Activated T-cell treated with anti-CD3 and anti-CD28 coated beads, Interleukin-2, amount 50 U/mL, for 24 hours (primary cell): Measurements from ENCODE around the gene SMIM22.
"Not testable (repeated sequence)": the region's sequence is repeated elsewhere in the genome, so short reads cannot be mapped to it uniquely, and the experiment has no call there.

Experiments used
- DNase-seq: peaks from one replicate; pipeline ENCODE4 v3.0.0-alpha.2; 2020
- H3K27ac Mint-ChIP-seq: 2 replicates; pipeline ENCODE4 v1.8.0; 2020; ENCODE audit warnings: mild to moderate bottlenecking, mixed read lengths
- H3K27me3 Mint-ChIP-seq: 2 replicates; pipeline ENCODE4 v1.8.0; 2020; ENCODE audit warnings: mixed read lengths
- H3K36me3 Mint-ChIP-seq: 2 replicates; pipeline ENCODE4 v1.8.0; 2020; ENCODE audit warnings: low read depth, mixed read lengths
- H3K4me1 Mint-ChIP-seq: 2 replicates; pipeline ENCODE4 v1.8.0; 2020; ENCODE audit warnings: low read depth, mixed read lengths
- H3K4me3 Mint-ChIP-seq: 2 replicates; pipeline ENCODE4 v1.8.0; 2020; ENCODE audit warnings: mild to moderate bottlenecking, moderate library complexity, mixed read lengths
- H3K9me3 Mint-ChIP-seq: 2 replicates; pipeline ENCODE4 v1.8.0; 2020; ENCODE audit warnings: mixed read lengths

Gene SMIM22

DNA sequence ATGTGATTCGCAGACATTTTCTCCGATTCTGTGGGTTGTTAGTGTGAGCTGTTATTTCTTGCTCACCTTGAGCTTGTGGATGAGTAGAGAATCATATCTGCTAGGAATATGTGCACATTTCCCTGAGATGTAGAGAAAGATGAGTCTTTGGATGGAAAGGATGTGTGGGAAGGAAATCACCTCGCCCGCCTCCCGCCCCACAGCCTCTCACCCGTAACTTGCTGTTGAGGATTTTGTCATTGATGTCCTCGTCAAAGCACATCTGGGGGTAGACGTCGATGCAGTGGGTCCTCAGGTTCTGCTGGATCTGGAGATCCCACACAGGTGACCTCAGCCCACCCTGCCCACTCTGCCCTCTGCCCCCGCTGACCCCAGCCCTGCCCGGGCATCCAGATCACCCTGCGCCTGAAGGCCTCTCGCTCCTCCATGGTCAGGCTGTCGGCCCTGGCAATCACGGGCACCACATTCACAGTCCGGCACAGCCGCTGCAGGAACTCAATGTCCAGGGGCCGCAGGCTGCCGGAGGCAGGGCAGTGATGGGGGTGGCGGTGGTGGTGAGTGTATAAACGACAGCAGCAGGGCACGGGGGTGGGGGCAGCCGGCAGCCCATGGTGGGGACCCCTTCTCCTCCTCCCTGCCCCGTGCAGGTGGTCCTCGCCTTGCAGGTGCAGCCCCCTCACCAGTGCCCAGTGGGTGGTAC lies 11.8 kb upstream of the SMIM22 start:
- Mint-ChIP-seq H3K27me3 (no peaks in the 10 kb centered on the region), H3K4me1 (no peaks in the 10 kb centered on the region), H3K9me3 (no peaks in the 10 kb centered on the region), H3K27ac (no peak overlapping the region), H3K36me3 (no peaks in the 10 kb centered on the region), H3K4me3 (no peak overlapping the region)
- DNase-seq = no peak

DNA sequence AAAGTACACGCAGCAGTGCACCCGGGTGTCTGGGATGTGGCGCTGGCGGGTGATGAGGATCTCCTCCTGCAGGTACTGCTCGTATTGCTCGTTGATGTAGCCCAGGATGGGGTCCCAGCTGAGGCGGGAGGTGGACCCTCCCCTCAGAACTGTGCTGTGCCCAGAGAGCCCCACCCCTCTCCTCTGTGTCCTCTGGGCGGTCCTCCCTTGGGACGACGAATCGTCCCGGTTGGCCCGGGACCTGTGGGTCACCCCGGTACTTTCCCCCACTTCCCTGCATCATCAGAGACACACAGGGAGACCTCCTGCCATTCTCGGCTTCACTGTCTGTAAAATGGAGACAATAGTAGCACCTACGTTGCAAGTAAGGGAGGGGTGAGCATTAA lies 11.2 kb upstream of the SMIM22 start:
- no peaks in the 10 kb centered on the region for H3K36me3 Mint-ChIP-seq
- H3K4me1 Mint-ChIP-seq = no peaks in the 10 kb centered on the region
- H3K4me3 Mint-ChIP-seq = no peak overlapping the region
- DNase-seq = no peak
- H3K9me3 Mint-ChIP-seq = no peaks in the 10 kb centered on the region
- no peak overlapping the region for H3K27ac Mint-ChIP-seq
- H3K27me3 Mint-ChIP-seq = no peaks in the 10 kb centered on the region

GRCh38 chr16:4784444-4784987 lies 10.7 kb upstream of the SMIM22 start:
- H3K9me3 Mint-ChIP-seq, H3K4me1 Mint-ChIP-seq, H3K27ac Mint-ChIP-seq, H3K27me3 Mint-ChIP-seq, DNase-seq, H3K36me3 Mint-ChIP-seq, H3K4me3 Mint-ChIP-seq: not testable (repeated sequence)

GRCh38 chr16:4785758-4786433 lies 9.3 kb upstream of the SMIM22 start:
- Mint-ChIP-seq H3K4me1 (no peaks in the 10 kb centered on the region), H3K4me3 (no peak overlapping the region), H3K36me3 (no peaks in the 10 kb centered on the region), H3K27ac (no peak overlapping the region), H3K9me3 (no peaks in the 10 kb centered on the region), H3K27me3 (no peaks in the 10 kb centered on the region)
- no peak for DNase-seq

DNA sequence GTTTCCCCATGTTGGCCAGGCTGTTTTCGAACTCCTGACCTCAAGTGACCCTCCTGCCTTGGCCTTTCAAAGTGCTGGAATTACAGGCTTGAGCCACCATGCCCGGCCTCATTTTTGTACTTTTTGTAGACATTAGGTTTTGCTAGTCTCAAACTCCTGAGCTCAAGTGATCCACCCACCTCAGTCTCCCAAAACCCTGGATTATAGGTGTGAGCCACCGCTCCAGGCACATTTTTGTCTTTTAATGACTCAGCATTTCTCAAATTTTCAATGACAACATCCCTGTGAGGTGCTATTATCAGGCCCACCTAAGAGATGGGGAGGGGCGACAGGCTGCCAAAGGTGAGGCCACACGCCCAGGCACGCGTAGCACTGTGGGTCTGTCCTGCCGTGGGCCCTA lies 8.1 kb upstream of the SMIM22 start:
- Mint-ChIP-seq H3K9me3 (no peaks in the 10 kb centered on the region), H3K4me1 (no peaks in the 10 kb centered on the region), H3K27ac (no peak overlapping the region), H3K4me3 (no peak overlapping the region), H3K27me3 (no peaks in the 10 kb centered on the region), H3K36me3 (no peaks in the 10 kb centered on the region)
- no peak for DNase-seq

GRCh38 chr16:4787627-4788482 lies 7.3 kb upstream of the SMIM22 start, which contains the start of gene SEPTIN12:
TSS of gene SEPTIN12 (minus strand) at chr16:4788345. CDS start at chr16:4787645, 700 bp downstream.
- Mint-ChIP-seq H3K9me3 (no peaks in the 10 kb centered on the region), H3K4me3 (no peak within 1 kb of the TSS), H3K36me3 (no peaks in the 10 kb centered on the region), H3K27ac (no peak within 1 kb of the TSS), H3K27me3 (no peaks in the 10 kb centered on the region), H3K4me1 (no peaks in the 10 kb centered on the region)
- no peak for DNase-seq

- Mint-ChIP-seq H3K36me3 (no peaks in the 10 kb centered on the region), H3K27ac (no peak overlapping the region), H3K9me3 (no peaks in the 10 kb centered on the region), H3K27me3 (no peaks in the 10 kb centered on the region), H3K4me1 (no peaks in the 10 kb centered on the region), H3K4me3 (no peak overlapping the region)
- DNase-seq = no peak
These were observed 6.7 kb upstream of the SMIM22 start for GRCh38 chr16:4788489-4788889.

DNA sequence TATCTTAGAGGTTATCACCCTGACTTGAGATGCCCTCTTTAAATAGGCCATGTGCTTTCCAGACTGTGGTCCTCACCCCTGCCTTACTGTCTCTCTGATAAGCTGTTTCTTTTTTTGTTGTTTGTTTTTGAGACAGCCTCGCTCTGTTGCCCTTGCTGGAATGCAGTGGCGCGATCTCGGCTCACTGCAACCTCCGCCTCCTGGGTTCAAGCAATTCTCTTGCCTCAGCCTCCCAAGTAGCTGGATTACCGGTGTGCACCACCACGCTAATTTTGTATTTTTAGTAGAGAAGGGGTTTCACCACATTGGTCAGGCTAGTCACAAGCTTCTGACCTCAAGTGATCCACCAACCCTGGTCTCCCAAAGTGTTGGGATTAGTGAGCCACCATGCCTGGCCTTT lies 6.3 kb upstream of the SMIM22 start:
- no peak for DNase-seq
- no peak overlapping the region for H3K4me3 Mint-ChIP-seq
- H3K27ac Mint-ChIP-seq = no peak overlapping the region
- H3K9me3 Mint-ChIP-seq = no peaks in the 10 kb centered on the region
- H3K4me1 Mint-ChIP-seq = no peaks in the 10 kb centered on the region
- no peaks in the 10 kb centered on the region for H3K36me3 Mint-ChIP-seq
- no peaks in the 10 kb centered on the region for H3K27me3 Mint-ChIP-seq

GRCh38 chr16:4790261-4790660 lies 4.9 kb upstream of the SMIM22 start:
- Mint-ChIP-seq H3K27me3 (no peaks in the 10 kb centered on the region), H3K36me3 (no peaks in the 10 kb centered on the region), H3K9me3 (no peaks in the 10 kb centered on the region), H3K4me1 (no peaks in the 10 kb centered on the region), H3K4me3 (no peak overlapping the region), H3K27ac (no peak overlapping the region)
- no peak for DNase-seq

DNA sequence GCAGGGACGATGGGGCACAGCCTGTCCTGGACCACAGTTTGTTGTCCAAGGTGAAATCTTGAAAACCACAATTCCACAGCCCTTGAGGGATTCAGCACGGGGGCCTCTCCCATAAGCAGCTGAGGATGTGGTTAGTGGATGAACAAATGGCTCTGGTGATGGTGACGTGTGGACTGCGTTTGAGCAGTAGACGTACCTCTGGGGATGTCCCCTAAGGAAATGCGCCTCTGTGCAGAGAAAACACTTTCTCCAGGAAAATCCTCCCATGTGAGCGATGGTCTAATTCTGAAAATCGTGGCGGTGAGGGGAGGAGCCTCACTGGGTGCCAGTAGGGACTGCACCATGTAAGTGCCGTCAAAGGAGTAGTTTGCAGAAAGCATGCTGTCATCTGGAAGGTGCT lies 4.3 kb upstream of the SMIM22 start:
- no peaks in the 10 kb centered on the region for H3K36me3 Mint-ChIP-seq
- no peaks in the 10 kb centered on the region for H3K4me1 Mint-ChIP-seq
- DNase-seq = no peak
- H3K27ac Mint-ChIP-seq = no peak overlapping the region
- H3K9me3 Mint-ChIP-seq = no peaks in the 10 kb centered on the region
- no peaks in the 10 kb centered on the region for H3K27me3 Mint-ChIP-seq
- H3K4me3 Mint-ChIP-seq = no peak overlapping the region

GRCh38 chr16:4792951-4793513 lies 2.1 kb upstream of the SMIM22 start:
- H3K4me3 Mint-ChIP-seq = no peak overlapping the region
- no peaks in the 10 kb centered on the region for H3K27me3 Mint-ChIP-seq
- H3K4me1 Mint-ChIP-seq = no peaks in the 10 kb centered on the region
- H3K27ac Mint-ChIP-seq = no peak overlapping the region
- no peaks in the 10 kb centered on the region for H3K9me3 Mint-ChIP-seq
- H3K36me3 Mint-ChIP-seq = no peaks in the 10 kb centered on the region
- no peak for DNase-seq

- H3K4me3 Mint-ChIP-seq = no peak overlapping the region
- peaks cover 3% of the 10 kb centered on the region for H3K4me1 Mint-ChIP-seq
- no peaks in the 10 kb centered on the region for H3K27me3 Mint-ChIP-seq
- no peaks in the 10 kb centered on the region for H3K36me3 Mint-ChIP-seq
- H3K27ac Mint-ChIP-seq = no peak overlapping the region
- no peak for DNase-seq
- H3K9me3 Mint-ChIP-seq = no peaks in the 10 kb centered on the region
These were observed 831 bp downstream of the SMIM22 start for GRCh38 chr16:4795828-4796572.

DNA sequence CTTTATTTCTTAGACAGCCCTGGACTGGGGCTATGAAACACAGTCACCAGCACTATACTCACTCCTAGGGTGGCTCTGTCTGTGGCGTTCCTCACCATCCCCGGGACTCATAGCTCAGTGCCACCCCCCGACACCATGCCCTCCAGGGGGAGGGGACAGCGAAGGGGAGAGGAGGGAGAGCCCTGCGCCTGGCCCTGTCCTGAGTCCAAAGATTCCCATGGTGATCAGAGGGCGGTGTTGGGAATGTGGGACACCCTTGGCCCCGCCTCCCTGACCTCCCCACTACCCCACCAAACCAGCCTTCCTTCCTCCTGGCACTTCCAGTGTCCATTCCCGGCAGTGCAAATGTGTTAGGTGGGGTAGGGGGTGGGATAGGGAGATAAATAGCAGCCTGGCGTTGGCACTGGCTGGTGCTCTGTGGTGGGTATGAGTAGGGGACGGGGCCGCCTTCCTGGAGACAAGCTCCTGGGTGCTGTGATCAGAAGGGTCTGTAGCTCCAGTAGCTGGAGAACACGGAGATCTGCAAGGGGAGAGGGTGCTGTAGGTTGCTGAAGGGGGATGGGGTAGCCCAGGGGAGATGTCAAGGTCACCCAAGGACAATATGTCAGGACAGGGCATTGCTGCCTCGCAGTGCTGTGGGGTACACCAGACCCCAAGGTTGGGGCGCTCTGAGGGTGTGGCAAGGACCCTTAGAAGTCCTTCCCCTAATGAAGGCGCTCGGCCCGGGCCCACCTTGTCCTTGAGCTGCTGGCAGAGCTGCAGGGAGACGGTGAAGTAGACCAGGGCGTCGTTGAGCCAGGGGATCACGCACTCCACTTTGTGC lies 2.0 kb downstream of the SMIM22 start:
- Mint-ChIP-seq H3K27ac (no peak overlapping the region), H3K36me3 (no peaks in the 10 kb centered on the region), H3K4me3 (no peak overlapping the region), H3K4me1 (peaks cover 8% of the 10 kb centered on the region), H3K9me3 (no peaks in the 10 kb centered on the region), H3K27me3 (no peaks in the 10 kb centered on the region)
- no peak for DNase-seq
